Karpas-422 (cell line): ENCODE data around the gene MOB3C. TPM values are rescaled to one million over a fixed set of nuclear protein-coding genes. Genes with fewer than 3 reads are reported as not detected.

Source experiments
- DNase-seq: peaks from one replicate; pipeline ENCODE4 v3.0.0-alpha.2; 2015
- H2AFZ ChIP-seq: fragments of 200-600 bp; sonication (generic); 2 replicates; pipeline ENCODE4 v1.6.1; 2014; ENCODE audit warnings: antibody characterized with exemption, low read length, mixed read lengths
- H3K27ac ChIP-seq: fragments of 200-600 bp; sonication (generic); 2 replicates; pipeline ENCODE4 v1.5.1; 2014; ENCODE audit warnings: mild to moderate bottlenecking, low read length, moderate library complexity
- H3K27me3 ChIP-seq: fragments of 200-600 bp; sonication (generic); 2 replicates; pipeline ENCODE4 v1.6.1; 2014; ENCODE audit warnings: low read length, mixed read lengths
- H3K36me3 ChIP-seq: fragments of 200-600 bp; sonication (generic); 2 replicates; pipeline ENCODE4 v1.6.1; 2014; ENCODE audit warnings: low read length, mixed read lengths; ENCODE audit not compliant: insufficient read depth
- H3K4me1 ChIP-seq: fragments of 200-600 bp; sonication (generic); 2 replicates; pipeline ENCODE4 v1.6.1; 2014; ENCODE audit warnings: mild to moderate bottlenecking, low read length, mixed read lengths
- H3K4me2 ChIP-seq: fragments of 200-600 bp; sonication (generic); 2 replicates; pipeline ENCODE4 v1.6.1; 2014; ENCODE audit warnings: low read length, low read depth, mild to moderate bottlenecking; ENCODE audit not compliant: poor library complexity, severe bottlenecking
- H3K4me3 ChIP-seq: fragments of 200-600 bp; sonication (generic); 2 replicates; pipeline ENCODE4 v1.5.1; 2014; ENCODE audit warnings: mild to moderate bottlenecking, antibody characterized with exemption, low read length, mixed read lengths
- H3K79me2 ChIP-seq: fragments of 200-600 bp; sonication (generic); 2 replicates; pipeline ENCODE4 v1.6.1; 2014; ENCODE audit warnings: mild to moderate bottlenecking, low read length, mixed read lengths
- H3K9ac ChIP-seq: fragments of 200-600 bp; sonication (generic); 2 replicates; pipeline ENCODE4 v1.6.0; 2014; ENCODE audit warnings: low read length
- H3K9me2 ChIP-seq: fragments of 200-600 bp; sonication (generic), shearing (Covaris generic); replicated peaks from 2 replicates; pipeline ENCODE4 v1.6.0; 2014; ENCODE audit warnings: mild to moderate bottlenecking, low read length, moderate library complexity; ENCODE audit not compliant: insufficient read depth
- H3K9me3 ChIP-seq: fragments of 300-700, 200-600 bp; sonication (generic); 2 replicates; pipeline ENCODE4 v1.6.1; 2014; ENCODE audit warnings: low read length, mixed read lengths
- H4K20me1 ChIP-seq: fragments of 200-600 bp; sonication (generic); 2 replicates; pipeline ENCODE4 v1.6.1; 2014; ENCODE audit warnings: mild to moderate bottlenecking, antibody characterized with exemption, low read length, low read depth; ENCODE audit not compliant: insufficient read depth
- total RNA-seq: library from RNA; depleted of rRNA; stranded (reverse); fragments of >200 nt; shearing (Covaris generic); gene quantifications from 2 replicates; pipeline ENCODE4 v1.2.3, GENCODE V29; 2014; ENCODE audit warnings: low replicate concordance

Gene MOB3C
- total RNA-seq, 1 experiment from 2014 or later = 2.2 TPM

DNA sequence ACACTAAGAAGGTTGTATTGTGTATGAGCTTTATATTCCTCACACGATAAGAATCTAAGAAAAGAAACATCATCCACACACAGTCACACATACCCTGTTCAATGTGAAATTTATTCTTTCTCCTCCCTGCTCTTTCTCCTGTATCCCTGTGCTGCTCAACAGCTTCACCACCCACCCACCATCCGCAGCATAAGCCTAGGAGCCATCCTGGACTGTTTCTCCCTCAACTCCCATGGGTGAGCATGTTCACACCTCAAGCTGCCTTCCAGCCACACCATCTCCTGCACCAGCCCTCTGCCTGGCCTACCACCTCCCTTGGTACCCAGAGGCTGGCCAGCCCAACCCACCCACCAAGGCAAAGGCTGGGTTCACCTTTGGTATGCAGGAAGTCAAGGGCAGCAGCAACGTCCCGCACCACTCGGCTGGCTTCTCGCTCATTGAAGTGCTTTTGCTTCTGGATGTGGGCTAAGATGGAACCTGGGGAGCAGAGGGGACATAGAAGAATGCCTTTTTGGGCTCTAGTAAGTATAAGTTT is 44.9 kb downstream of the MOB3C start:
- Histone ChIP-seq H3K27me3 (no peaks in the 10 kb centered on the region), H3K9me2 (no peaks in the 10 kb centered on the region), H3K9ac (no peak overlapping the region)

DNA sequence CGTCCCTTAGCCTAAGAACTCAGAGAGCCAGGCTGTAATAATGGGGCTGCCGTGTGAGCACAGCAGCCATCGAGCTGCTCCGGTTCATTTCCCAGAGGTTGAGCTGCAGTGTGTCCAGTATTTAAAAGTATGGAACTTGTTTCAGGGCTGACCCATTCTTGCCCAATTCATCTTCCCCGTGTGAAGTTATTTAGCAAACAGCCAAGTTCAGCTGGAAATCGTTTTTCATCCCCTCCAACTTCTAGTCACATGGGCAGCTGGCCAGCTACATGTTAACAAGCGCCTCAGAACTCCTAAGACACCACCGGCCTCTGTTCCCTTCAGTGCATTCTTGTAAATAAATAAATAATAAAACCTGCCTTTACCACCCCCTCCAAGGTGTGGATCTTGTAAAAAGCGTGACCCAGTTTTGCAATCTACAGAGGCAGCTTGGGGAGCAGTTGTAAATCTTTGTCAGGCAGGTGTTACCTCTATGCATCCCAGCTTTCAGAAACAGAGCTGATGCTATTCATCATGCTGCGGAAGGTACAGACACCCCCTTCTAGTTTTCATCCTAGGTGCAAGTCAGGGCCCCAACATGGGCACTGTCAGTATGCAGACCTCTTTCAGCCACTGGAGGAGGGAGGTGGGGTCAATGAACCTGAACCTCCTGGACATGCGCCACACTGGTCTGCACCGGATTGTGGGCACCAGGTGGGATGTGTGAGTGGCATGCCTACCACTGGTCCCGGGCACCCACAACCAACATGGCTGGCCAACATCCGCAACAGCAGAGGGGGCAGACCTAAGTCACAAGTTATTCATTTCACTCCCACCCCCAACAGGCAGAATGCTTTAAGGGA is 46.5 kb downstream of the MOB3C start:
- Histone ChIP-seq H3K36me3 (0 out of 2 replicates have a peak, but pooled peaks cover 2% of the 10 kb centered on the region), H3K9ac (no peak overlapping the region)

More for the DNA sequence above, 44.9 kb downstream of the MOB3C start:
- Histone ChIP-seq H3K4me1 (no peaks in the 10 kb centered on the region), H3K27ac (no peak overlapping the region), H3K9me3 (no peaks in the 10 kb centered on the region), H3K36me3 (0 out of 2 replicates have a peak, but pooled peaks cover 2% of the 10 kb centered on the region), H3K79me2 (no peaks in the 10 kb centered on the region), H2AFZ (no peak overlapping the region), H3K4me2 (no peak overlapping the region), H3K4me3 (no peak overlapping the region), H4K20me1 (no peaks in the 10 kb centered on the region)
- no peak for DNase-seq

GRCh38 chr1:46569116-46569515 is 47.5 kb downstream of the MOB3C start:
- H3K4me3 ChIP-seq = no peak overlapping the region
- no peak overlapping the region for H3K27ac ChIP-seq
- H3K36me3 ChIP-seq = 0 out of 2 replicates have a peak, but pooled peaks cover 2% of the 10 kb centered on the region
- H3K9ac ChIP-seq = no peak overlapping the region
- H2AFZ ChIP-seq = no peak overlapping the region
- H3K9me3 ChIP-seq = no peaks in the 10 kb centered on the region
- H4K20me1 ChIP-seq = no peaks in the 10 kb centered on the region
- DNase-seq = no peak
- H3K9me2 ChIP-seq = no peaks in the 10 kb centered on the region
- H3K4me1 ChIP-seq = no peaks in the 10 kb centered on the region
- no peaks in the 10 kb centered on the region for H3K79me2 ChIP-seq
- H3K27me3 ChIP-seq = no peaks in the 10 kb centered on the region
- no peak overlapping the region for H3K4me2 ChIP-seq

More for the DNA sequence above, 46.5 kb downstream of the MOB3C start:
- Histone ChIP-seq H3K4me3 (no peak overlapping the region), H2AFZ (no peak overlapping the region), H3K9me3 (no peaks in the 10 kb centered on the region), H3K27ac (no peak overlapping the region), H3K9me2 (no peaks in the 10 kb centered on the region), H3K4me2 (no peak overlapping the region), H4K20me1 (no peaks in the 10 kb centered on the region), H3K79me2 (no peaks in the 10 kb centered on the region), H3K27me3 (no peaks in the 10 kb centered on the region), H3K4me1 (no peaks in the 10 kb centered on the region)
- no peak for DNase-seq

- no peaks in the 10 kb centered on the region for H3K27me3 ChIP-seq
- H3K9me2 ChIP-seq = no peaks in the 10 kb centered on the region
- 0 out of 2 replicates have a peak, but pooled peaks cover 2% of the 10 kb centered on the region for H3K36me3 ChIP-seq
- H3K27ac ChIP-seq = no peak overlapping the region
- no peaks in the 10 kb centered on the region for H3K4me1 ChIP-seq
- H3K4me2 ChIP-seq = no peak overlapping the region
- no peaks in the 10 kb centered on the region for H3K9me3 ChIP-seq
- no peak overlapping the region for H3K4me3 ChIP-seq
- H4K20me1 ChIP-seq = no peaks in the 10 kb centered on the region
- no peak overlapping the region for H2AFZ ChIP-seq
- no peak overlapping the region for H3K9ac ChIP-seq
- DNase-seq = no peak
- no peaks in the 10 kb centered on the region for H3K79me2 ChIP-seq
Measured at GRCh38 chr1:46568461-46568891, 48.1 kb downstream of the MOB3C start.

- no peak overlapping the region for H3K4me2 ChIP-seq
- H3K4me1 ChIP-seq = no peaks in the 10 kb centered on the region
- no peaks in the 10 kb centered on the region for H3K9me3 ChIP-seq
- no peak for DNase-seq
- no peak overlapping the region for H3K27ac ChIP-seq
- no peak overlapping the region for H3K9ac ChIP-seq
- H3K9me2 ChIP-seq = no peaks in the 10 kb centered on the region
- H3K27me3 ChIP-seq = no peaks in the 10 kb centered on the region
- H3K79me2 ChIP-seq = no peaks in the 10 kb centered on the region
- no peaks in the 10 kb centered on the region for H4K20me1 ChIP-seq
- H3K36me3 ChIP-seq = 0 out of 2 replicates have a peak, but pooled peaks cover 2% of the 10 kb centered on the region
- no peak overlapping the region for H3K4me3 ChIP-seq
- H2AFZ ChIP-seq = no peak overlapping the region
Measured at GRCh38 chr1:46563341-46563740, 53.3 kb downstream of the MOB3C start.

GRCh38 chr1:46562498-46562897 is 54.1 kb downstream of the MOB3C start:
- Histone ChIP-seq H3K4me2 (no peak overlapping the region), H3K9ac (no peak overlapping the region), H3K36me3 (0 out of 2 replicates have a peak, but pooled peaks cover 1% of the 10 kb centered on the region), H3K9me3 (no peaks in the 10 kb centered on the region), H3K4me1 (no peaks in the 10 kb centered on the region), H2AFZ (no peak overlapping the region), H3K79me2 (no peaks in the 10 kb centered on the region), H3K27ac (no peak overlapping the region), H4K20me1 (no peaks in the 10 kb centered on the region), H3K9me2 (no peaks in the 10 kb centered on the region), H3K27me3 (no peaks in the 10 kb centered on the region), H3K4me3 (no peak overlapping the region)
- DNase-seq = no peak

DNA sequence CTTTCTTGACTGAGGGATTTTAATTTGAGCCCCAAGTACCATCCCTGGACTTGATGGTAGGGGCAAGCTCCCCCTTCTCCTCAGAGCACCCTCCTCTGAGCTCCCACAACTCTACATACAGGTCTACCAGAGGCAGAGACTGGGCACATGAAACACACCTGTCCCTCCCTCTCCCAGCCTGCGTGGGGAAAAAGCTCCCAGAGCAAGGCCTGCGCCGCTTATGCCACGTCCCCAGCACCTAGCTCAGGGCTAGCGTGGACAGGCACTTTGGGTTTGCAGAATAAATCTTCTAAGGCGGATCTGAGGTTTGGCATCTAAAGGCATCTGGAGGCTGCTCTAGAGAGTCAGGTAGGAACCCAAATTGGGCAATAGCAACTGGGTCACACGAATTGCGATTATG is 57.6 kb downstream of the MOB3C start:
- no peak overlapping the region for H3K9ac ChIP-seq
- no peaks in the 10 kb centered on the region for H3K27me3 ChIP-seq
- no peaks in the 10 kb centered on the region for H3K4me1 ChIP-seq
- no peak for DNase-seq
- no peaks in the 10 kb centered on the region for H3K9me3 ChIP-seq
- H3K9me2 ChIP-seq = no peaks in the 10 kb centered on the region
- no peaks in the 10 kb centered on the region for H4K20me1 ChIP-seq
- H3K36me3 ChIP-seq = no peaks in the 10 kb centered on the region
- H2AFZ ChIP-seq = no peak overlapping the region
- H3K4me3 ChIP-seq = no peak overlapping the region
- no peak overlapping the region for H3K4me2 ChIP-seq
- H3K27ac ChIP-seq = no peak overlapping the region
- H3K79me2 ChIP-seq = no peaks in the 10 kb centered on the region

GRCh38 chr1:46558141-46558963 is 58.3 kb downstream of the MOB3C start:
- H3K9me3 ChIP-seq = no peaks in the 10 kb centered on the region

More at GRCh38 chr1:46558141-46558963, 58.3 kb downstream of the MOB3C start:
- H3K27me3 ChIP-seq = no peaks in the 10 kb centered on the region
- no peaks in the 10 kb centered on the region for H3K36me3 ChIP-seq
- no peak overlapping the region for H3K4me3 ChIP-seq
- H3K9ac ChIP-seq = no peak overlapping the region
- no peaks in the 10 kb centered on the region for H3K9me2 ChIP-seq
- no peak overlapping the region for H3K4me2 ChIP-seq
- H3K79me2 ChIP-seq = no peaks in the 10 kb centered on the region
- H3K27ac ChIP-seq = no peak overlapping the region
- H2AFZ ChIP-seq = no peak overlapping the region
- H4K20me1 ChIP-seq = no peaks in the 10 kb centered on the region
- H3K4me1 ChIP-seq = no peaks in the 10 kb centered on the region
- DNase-seq = no peak
